ENCODE measurements around the gene HERC3.

- no peak for TF ChIP-seq CTCF (IDR thresholded peaks at IDR 0.05)
- no peak for TF ChIP-seq POLR2A (IDR thresholded peaks at IDR 0.05)
These were observed 104.9 kb downstream of the HERC3 start for GRCh38 chr4:88697141-88697540.

Measured in thyroid gland (tissue), 4 donors.